Left ventricle myocardium inferior (tissue), 1 donor: ENCODE results near the gene SCUBE2. TPM values are rescaled to one million over a fixed set of nuclear protein-coding genes. Genes with fewer than 3 reads are reported as not detected.
"Not testable (repeated sequence)": the region's sequence is repeated elsewhere in the genome, so short reads cannot be mapped to it uniquely, and the experiment has no call there.

Experiments
- DNase-seq: peaks from one replicate; pipeline ENCODE4 v3.0.0-alpha.2; 2020
- H3K27ac ChIP-seq: fragments of 200-600 bp; replicated peaks from 2 replicates; pipeline ENCODE4 v1.8.0; 2021
- H3K27me3 ChIP-seq: fragments of 200-600 bp; 2 replicates; pipeline ENCODE4 v1.8.0; 2021; ENCODE audit warnings: low read depth
- H3K36me3 ChIP-seq: fragments of 200-600 bp; 2 replicates; pipeline ENCODE4 v1.8.0; 2021
- H3K4me1 ChIP-seq: fragments of 200-600 bp; 2 replicates; pipeline ENCODE4 v1.8.0; 2021
- H3K4me3 ChIP-seq: fragments of 200-600 bp; 2 replicates; pipeline ENCODE4 v1.8.0; 2021; ENCODE audit warnings: mild to moderate bottlenecking, moderate library complexity
- H3K9me3 ChIP-seq: fragments of 200-600 bp; replicated peaks from 2 replicates; pipeline ENCODE4 v1.8.0; 2021
- CTCF ChIP-seq: fragments of 200-600 bp; IDR thresholded peaks from 2 replicates; pipeline ENCODE4 v1.8.0; 2021; ENCODE audit warnings: antibody characterized with exemption, mild to moderate bottlenecking, borderline replicate concordance
- intact Hi-C: fragments of 100-400 bp; cut with micrococcal nuclease; formaldehyde crosslinking; loops from one replicate; pipeline ENCODE4 v1.11.0; 2022
- microRNA-seq: library from miRNA; unstranded; fragments of <30 nt; microRNA quantifications from one replicate; pipeline ENCODE4 v1.2.0, GENCODE V29; 2020
- total RNA-seq: library from RNA; stranded (reverse); fragmentation: NEBNext Ultra II Directional; extraction: Animal tissue kit (Norgen Biotek cat#: 25700); gene quantifications from one replicate; pipeline ENCODE4 v1.2.1, GENCODE V29; 2021
- donor health status: DM: no; HTN: yes; CAD: no; lungs with severe emphysema.

SCUBE2 gene
- total RNA-seq, 1 donor from 2014 or later: 1.8 TPM

- no peak for TF ChIP-seq CTCF
- Histone ChIP-seq H3K27me3 (no peaks in the 10 kb centered on the region), H3K9me3 (no peaks in the 10 kb centered on the region), H3K36me3 (no peaks in the 10 kb centered on the region), H3K4me3 (no peak overlapping the region), H3K4me1 (no peaks in the 10 kb centered on the region), H3K27ac (no peak overlapping the region)
- no peak for DNase-seq
- intact Hi-C loops: no loop called here
Measured at GRCh38 chr11:8980485-8980884, 110.9 kb downstream of the SCUBE2 start.

GRCh38 chr11:8979365-8979764, 112.0 kb downstream of the SCUBE2 start:
- H3K27me3 ChIP-seq, intact Hi-C loops, H3K27ac ChIP-seq, DNase-seq, H3K4me1 ChIP-seq, H3K4me3 ChIP-seq, H3K9me3 ChIP-seq, H3K36me3 ChIP-seq: not testable (repeated sequence)

- H3K36me3 ChIP-seq: no peaks in the 10 kb centered on the region
- H3K9me3 ChIP-seq: no peaks in the 10 kb centered on the region
- no peaks in the 10 kb centered on the region for H3K4me1 ChIP-seq
- H3K27ac ChIP-seq: no peak overlapping the region
- DNase-seq: no peak
- H3K27me3 ChIP-seq: no peaks in the 10 kb centered on the region
- intact Hi-C loops: no loop called here
- no peak for TF ChIP-seq CTCF
- no peak overlapping the region for H3K4me3 ChIP-seq
Measured at GRCh38 chr11:8973121-8973520, 118.3 kb downstream of the SCUBE2 start.

GRCh38 chr11:8971924-8972316, 119.5 kb downstream of the SCUBE2 start:
- Histone ChIP-seq H3K27me3 (no peaks in the 10 kb centered on the region), H3K4me1 (no peaks in the 10 kb centered on the region), H3K9me3 (no peaks in the 10 kb centered on the region), H3K36me3 (no peaks in the 10 kb centered on the region), H3K27ac (no peak overlapping the region), H3K4me3 (no peak overlapping the region)
- no peak for DNase-seq
- TF ChIP-seq CTCF: no peak
- intact Hi-C loops: no loop called here

- Histone ChIP-seq H3K27me3 (no peaks in the 10 kb centered on the region), H3K27ac (no peak overlapping the region), H3K36me3 (no peaks in the 10 kb centered on the region), H3K4me3 (no peak overlapping the region), H3K4me1 (no peaks in the 10 kb centered on the region), H3K9me3 (no peaks in the 10 kb centered on the region)
- no peak for TF ChIP-seq CTCF
- intact Hi-C loops: no loop called here
- no peak for DNase-seq
Measured at GRCh38 chr11:8971196-8971923, 120.0 kb downstream of the SCUBE2 start.

Small RNAs within 50 kb of the gene (microRNA-seq; reads per million reads assigned to microRNA genes)
- gene MIR5691: not detected

Other genes with a start within 250 kb of the SCUBE2 start
- 30.1 TPM for gene AKIP1, start 180.4 kb downstream of the SCUBE2 start, total RNA-seq
- gene C11orf16, start 158.7 kb downstream of the SCUBE2 start, total RNA-seq: not detected
- gene ASCL3, start 148.6 kb downstream of the SCUBE2 start, total RNA-seq: not detected
- 51.1 TPM for gene TMEM9B, start 127.2 kb downstream of the SCUBE2 start, total RNA-seq
- gene NRIP3, start 87.6 kb downstream of the SCUBE2 start, total RNA-seq: 1.9 TPM
- gene DENND5A, start 173.8 kb upstream of the SCUBE2 start, total RNA-seq: 117 TPM
- 20.2 TPM for gene TMEM41B, start 223.0 kb upstream of the SCUBE2 start, total RNA-seq